Gastrocnemius medialis (tissue), 4 donors: ENCODE data around the gene DNAL1. TPM values are rescaled to one million over a fixed set of nuclear protein-coding genes. Genes with fewer than 3 reads are reported as not detected.

Source experiments
- ATAC-seq, 2 donors: fragments of 150-250 bp; one replicate each; pipeline ENCODE4 v1.9.1; 2016
- DNase-seq, 2 donors: peaks; one replicate each; pipeline ENCODE4 v3.0.0-alpha.2; 2019
- H3K27ac ChIP-seq, 4 donors: fragments of 200-600 bp; sonication (generic); 1 replicate in 1 of 4; 2 replicates in 3 of 4; pipeline ENCODE4 v1.5.1; 2016 to 2018; ENCODE audit warnings: mild to moderate bottlenecking in 2 of 4, moderate library complexity in 1 of 4
- H3K27me3 ChIP-seq, 3 donors: fragments of 200-600 bp; sonication (generic) in 2 of 3; 1 replicate in 1 of 3; 2 replicates in 2 of 3; pipeline versions ENCODE4 v1.5.1 to v1.6.0; 2016 to 2019; ENCODE audit warnings: mild to moderate bottlenecking in 1 of 3, moderate library complexity in 1 of 3
- H3K36me3 ChIP-seq, 2 donors: fragments of 200-600 bp; sonication (generic) in 1 of 2; one replicate each; pipeline ENCODE4 v1.5.1; 2017 to 2018
- H3K4me1 ChIP-seq, 2 donors: fragments of 200-600 bp; sonication (generic) in 1 of 2; one replicate each; pipeline ENCODE4 v1.5.1; 2016 to 2017; ENCODE audit warnings: mild to moderate bottlenecking in 2 of 2
- H3K4me3 ChIP-seq, 4 donors: fragments of 200-600 bp; sonication (generic) in 3 of 4; 1 replicate in 1 of 4; 2 replicates in 3 of 4; pipeline ENCODE4 v1.5.1; 2016 to 2019; ENCODE audit warnings: mild to moderate bottlenecking in 2 of 4
- H3K9me3 ChIP-seq, 3 donors: fragments of 200-600 bp; sonication (generic) in 2 of 3; 1 replicate in 1 of 3; 2 replicates in 2 of 3; pipeline ENCODE4 v1.5.1; 2016 to 2019
- POLR2A ChIP-seq, 2 donors: fragments of 450-650 bp; IDR thresholded peaks; one replicate each; pipeline ENCODE4 v1.6.1; 2017; ENCODE audit warnings: antibody characterized with exemption in 2 of 2, mild to moderate bottlenecking in 2 of 2, moderate library complexity in 2 of 2
- in situ Hi-C, 4 donors: fragments of 200-750 bp; cut with MboI; loops; one replicate each; pipeline versions ENCODE4 v1.15.0 to v1.8.0; 2017; ENCODE audit warnings: low sequenced_read_pairs in 4 of 4
- intact Hi-C: fragments of 100-400 bp; cut with DNase I; formaldehyde crosslinking; loops from one replicate; pipeline ENCODE4 v1.15.1; 2023; ENCODE audit warnings: low total_unique reads
- total RNA-seq, 4 donors: library from RNA; depleted of rRNA; stranded (reverse); fragments of >200 nt; gene quantifications; one replicate each; pipeline versions ENCODE4 v1.1.0 to v1.2.3, GENCODE V29; 2016
- TF ChIP-seq, protein P1 (sequence below), 5 experiments: fragments of 450-650 bp in 3 of 5; fragments of 200-600 bp in 2 of 5; sonication (generic) in 2 of 5; IDR thresholded peaks in 4 of 5; conservative IDR thresholded peaks in 1 of 5; 1 replicate in 4 of 5; 2 replicates in 1 of 5; pipeline ENCODE4 v1.5.1; 2016 to 2019; ENCODE audit warnings: antibody characterized with exemption in 5 of 5, mild to moderate bottlenecking in 3 of 5, moderate library complexity in 3 of 5

DNAL1 gene
- total RNA-seq, 4 donors from 2014 or later: 6.4 to 8.2 (median 7.7) TPM

DNA sequence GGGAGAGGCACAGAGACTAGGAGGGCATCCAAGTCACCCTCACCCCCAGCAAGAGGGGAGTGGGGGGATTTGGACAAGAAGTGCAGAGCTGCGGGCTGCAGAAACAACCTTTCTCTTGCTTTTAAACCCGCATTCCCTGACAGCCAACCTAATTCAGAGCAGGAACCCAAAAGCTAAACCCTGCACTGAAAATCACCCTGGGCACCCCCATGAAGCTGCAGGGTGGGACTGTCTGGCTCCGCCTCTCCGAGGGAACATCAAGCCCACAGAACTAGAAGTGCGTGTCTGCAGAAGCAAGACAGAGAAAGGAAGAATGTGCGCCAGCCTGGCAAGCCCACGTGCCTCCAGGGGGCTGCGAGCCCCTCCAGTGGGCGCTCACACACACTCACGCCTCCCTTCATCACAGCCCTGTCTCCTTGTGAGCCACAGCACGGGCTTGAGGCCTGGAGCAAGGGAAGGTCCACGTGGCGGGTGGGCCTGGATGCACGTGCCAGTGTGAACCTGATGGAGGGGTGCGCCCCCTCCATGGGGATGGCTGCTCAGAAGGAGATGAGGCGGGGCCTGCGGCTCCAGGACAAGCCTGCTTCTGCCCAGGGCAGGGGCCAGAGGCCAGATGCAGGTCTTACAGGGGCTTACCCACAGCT lies 97.2 kb downstream of the DNAL1 start:
- Histone ChIP-seq H3K36me3 (peaks cover 0 to 16% of the 10 kb centered on the region in 2 donors), H3K27me3 (no peaks in the 10 kb centered on the region), H3K9me3 (no peaks in the 10 kb centered on the region), H3K4me1 (peaks cover 81 to 88% of the 10 kb centered on the region in 2 donors), H3K4me3 (peak overlapping the region in 3 of 4 donors; percentile 9 to 31 (median 9)), H3K27ac (peak overlapping the region; percentile 71 to 85 (median 80))
- intact Hi-C loops (no loop called here), in situ Hi-C loops (loop anchor here in 1 of 4 donors (10.0 kb wide), 1 partner anchor 53 kb away; no protein-coding TSS in a partner anchor)
- TF ChIP-seq, protein P1, sequence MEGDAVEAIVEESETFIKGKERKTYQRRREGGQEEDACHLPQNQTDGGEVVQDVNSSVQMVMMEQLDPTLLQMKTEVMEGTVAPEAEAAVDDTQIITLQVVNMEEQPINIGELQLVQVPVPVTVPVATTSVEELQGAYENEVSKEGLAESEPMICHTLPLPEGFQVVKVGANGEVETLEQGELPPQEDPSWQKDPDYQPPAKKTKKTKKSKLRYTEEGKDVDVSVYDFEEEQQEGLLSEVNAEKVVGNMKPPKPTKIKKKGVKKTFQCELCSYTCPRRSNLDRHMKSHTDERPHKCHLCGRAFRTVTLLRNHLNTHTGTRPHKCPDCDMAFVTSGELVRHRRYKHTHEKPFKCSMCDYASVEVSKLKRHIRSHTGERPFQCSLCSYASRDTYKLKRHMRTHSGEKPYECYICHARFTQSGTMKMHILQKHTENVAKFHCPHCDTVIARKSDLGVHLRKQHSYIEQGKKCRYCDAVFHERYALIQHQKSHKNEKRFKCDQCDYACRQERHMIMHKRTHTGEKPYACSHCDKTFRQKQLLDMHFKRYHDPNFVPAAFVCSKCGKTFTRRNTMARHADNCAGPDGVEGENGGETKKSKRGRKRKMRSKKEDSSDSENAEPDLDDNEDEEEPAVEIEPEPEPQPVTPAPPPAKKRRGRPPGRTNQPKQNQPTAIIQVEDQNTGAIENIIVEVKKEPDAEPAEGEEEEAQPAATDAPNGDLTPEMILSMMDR (IDR thresholded peaks at IDR 0.05 in 4 of 5, conservative IDR thresholded peaks at IDR 0.05 in 1 of 5): no peak
- TF ChIP-seq POLR2A (IDR thresholded peaks at IDR 0.05): no peak
- ATAC-seq (no peak), DNase-seq (no peak)

DNA sequence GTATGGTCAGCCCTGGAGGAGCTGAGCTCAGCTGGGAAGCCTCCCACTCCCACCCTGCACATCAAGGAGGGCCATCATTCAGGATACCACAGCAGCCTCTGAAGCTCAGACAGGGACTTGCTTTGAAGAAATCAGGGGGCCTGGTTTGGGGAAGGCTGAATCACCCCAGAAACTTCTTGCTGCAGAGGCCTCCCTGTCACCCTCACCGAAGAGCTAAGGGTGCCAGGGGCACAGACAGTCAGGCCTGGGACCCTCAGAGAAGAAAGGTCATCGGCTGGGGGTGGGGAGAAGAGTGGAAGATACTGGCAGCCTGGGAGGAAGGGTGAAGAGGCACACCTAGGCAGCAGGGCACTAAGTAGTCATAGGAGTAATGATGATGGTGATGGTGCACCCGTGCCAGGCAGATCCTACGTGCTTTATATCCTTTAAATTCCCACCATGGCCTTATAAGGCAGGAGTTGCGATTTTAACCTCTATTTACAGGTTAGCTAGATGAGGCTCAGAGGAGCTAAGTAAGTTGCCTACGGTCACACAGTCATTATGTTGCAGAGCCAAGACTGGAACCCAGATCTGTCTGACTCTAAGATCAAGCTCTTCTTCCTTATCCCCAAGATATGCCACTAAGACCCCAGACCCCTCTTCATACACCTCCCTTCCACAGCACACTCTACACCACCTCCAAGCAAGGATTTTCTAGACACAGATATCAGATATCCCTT lies 97.9 kb downstream of the DNAL1 start:
- intact Hi-C loops: no loop called here
- peak overlapping the region; percentile 71 to 85 (median 80) for H3K27ac ChIP-seq
- TF ChIP-seq, protein P1 (IDR thresholded peaks at IDR 0.05 in 4 of 5, conservative IDR thresholded peaks at IDR 0.05 in 1 of 5): no peak
- no peak for TF ChIP-seq POLR2A (IDR thresholded peaks at IDR 0.05)
- no peak for ATAC-seq
- H3K4me1 ChIP-seq: peaks cover 87 to 95% of the 10 kb centered on the region in 2 donors
- in situ Hi-C loops: loop anchor here in 1 of 4 donors (10.0 kb wide), 1 partner anchor 52 kb away; no protein-coding TSS in a partner anchor
- H3K27me3 ChIP-seq: no peaks in the 10 kb centered on the region
- H3K36me3 ChIP-seq: peaks cover 0 to 12% of the 10 kb centered on the region in 2 donors
- no peak overlapping the region for H3K4me3 ChIP-seq
- DNase-seq: no peak
- no peaks in the 10 kb centered on the region for H3K9me3 ChIP-seq

DNA sequence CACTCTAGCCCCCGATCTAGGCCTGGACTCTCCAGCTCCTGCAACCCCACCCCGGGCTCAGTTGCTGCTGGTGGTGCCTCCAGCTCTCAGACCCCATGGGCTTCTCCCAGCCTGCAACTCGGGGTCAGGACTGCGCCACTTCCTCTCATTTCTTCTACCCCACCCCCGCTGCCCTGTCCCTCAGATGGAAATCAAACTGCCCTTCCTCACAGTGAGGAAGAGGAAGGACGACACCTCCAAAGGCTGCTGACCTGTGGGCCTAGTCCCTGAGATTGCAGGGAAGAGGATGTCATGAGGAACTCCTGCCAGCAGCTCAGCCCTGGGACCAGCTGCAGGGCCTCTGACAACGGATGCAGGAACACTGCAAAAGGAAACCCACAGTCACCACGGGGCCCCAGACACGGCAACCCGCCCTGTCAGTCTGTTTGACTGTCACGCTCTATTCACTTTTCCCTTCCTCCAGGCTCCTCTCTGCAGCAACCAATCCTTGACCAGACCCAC lies 98.7 kb downstream of the DNAL1 start:
- TF ChIP-seq POLR2A (IDR thresholded peaks at IDR 0.05): no peak
- TF ChIP-seq, protein P1 (IDR thresholded peaks at IDR 0.05 in 4 of 5, conservative IDR thresholded peaks at IDR 0.05 in 1 of 5): no peak
- Histone ChIP-seq H3K4me1 (peaks cover 95 to 100% of the 10 kb centered on the region in 2 donors), H3K27ac (peak overlapping the region; percentile 71 to 85 (median 80)), H3K36me3 (peaks cover 0 to 4% of the 10 kb centered on the region in 2 donors), H3K27me3 (no peaks in the 10 kb centered on the region), H3K4me3 (no peak overlapping the region), H3K9me3 (no peaks in the 10 kb centered on the region)
- DNase-seq (peak in 1 of 2 donors; percentile 46), ATAC-seq (no peak)
- intact Hi-C loops: no loop called here
- in situ Hi-C loops: loop anchor here in 1 of 4 donors (10.0 kb wide), 1 partner anchor 51 kb away; no protein-coding TSS in a partner anchor

DNA sequence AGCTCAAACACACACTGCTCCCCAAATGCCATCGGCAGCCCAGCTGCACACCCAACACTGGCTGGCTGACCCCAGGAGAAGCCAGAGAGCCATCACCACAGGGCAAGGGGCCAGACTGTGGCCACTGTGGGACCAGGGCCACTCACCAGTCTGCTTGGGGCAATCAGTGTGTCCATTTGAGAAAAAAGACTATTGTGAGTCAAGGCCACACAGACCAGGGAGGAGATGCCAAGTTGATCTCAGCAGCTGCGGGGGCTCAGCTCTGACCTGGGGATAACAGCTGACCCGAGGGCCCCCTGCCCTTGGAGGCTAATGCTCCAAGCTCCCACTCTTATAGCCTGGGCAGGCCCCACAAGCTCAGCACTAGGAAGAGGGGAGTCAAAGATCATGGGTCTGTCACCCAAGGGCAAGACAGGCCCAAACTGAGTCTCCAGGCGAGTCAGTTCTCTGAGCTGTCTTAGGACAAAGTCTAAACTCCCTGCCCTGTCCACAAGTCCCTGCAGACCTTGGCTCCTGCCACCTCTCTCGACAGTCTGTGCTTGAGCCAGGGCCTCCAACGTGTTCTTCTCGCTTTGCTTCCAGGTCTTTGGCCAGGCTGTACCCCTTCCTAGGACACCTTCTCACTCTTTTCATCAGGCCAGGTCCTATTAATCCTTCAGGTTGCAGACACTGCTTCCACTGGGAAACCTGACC lies 99.5 kb downstream of the DNAL1 start:
- peak overlapping the region; percentile 71 to 85 (median 80) for H3K27ac ChIP-seq
- intact Hi-C loops (no loop called here), in situ Hi-C loops (loop anchor here in 1 of 4 donors (10.0 kb wide), 1 partner anchor 50 kb away; no protein-coding TSS in a partner anchor)
- no peaks in the 10 kb centered on the region for H3K9me3 ChIP-seq
- ATAC-seq (peak in 1 of 2 donors; percentile 26), DNase-seq (no peak)
- H3K4me3 ChIP-seq: no peak overlapping the region
- peaks cover 94 to 100% of the 10 kb centered on the region in 2 donors for H3K4me1 ChIP-seq
- no peaks in the 10 kb centered on the region for H3K27me3 ChIP-seq
- TF ChIP-seq, protein P1 (IDR thresholded peaks at IDR 0.05 in 4 of 5, conservative IDR thresholded peaks at IDR 0.05 in 1 of 5): no peak
- TF ChIP-seq POLR2A (IDR thresholded peaks at IDR 0.05): no peak
- no peaks in the 10 kb centered on the region for H3K36me3 ChIP-seq
